SK-N-SH treated with all-trans-retinoic acid at 6 μM for 48 hours (cell line): Measurements from ENCODE around the gene ST6GALNAC2.
"Not testable (repeated sequence)": the region's sequence is repeated elsewhere in the genome, so short reads cannot be mapped to it uniquely, and the experiment has no call there.

Source experiments
- ATAC-seq: fragments of 200-7000 bp; cut with Tn5 transposase; 3 replicates; pipeline ENCODE4 v1.9.1; 2020; ENCODE audit warnings: mild to moderate bottlenecking, moderate library complexity
- ARNTL ChIP-seq: fragments of 450-650 bp; formaldehyde crosslinking; IDR thresholded peaks from 2 replicates; pipeline ENCODE4 v1.5.0; 2020; ENCODE audit warnings: low read depth, mild to moderate bottlenecking, moderate library complexity, borderline replicate concordance
- BACH2 ChIP-seq: fragments of 250-450 bp; sonication (Bioruptor Pico); IDR thresholded peaks from 2 replicates; pipeline ENCODE4 v1.9.0; 2021; ENCODE audit warnings: mild to moderate bottlenecking, borderline replicate concordance
- CSDC2 ChIP-seq: fragments of 250-450 bp; sonication (Bioruptor Pico); IDR thresholded peaks from 2 replicates; pipeline ENCODE4 v1.5.0; 2020; ENCODE audit warnings: mild to moderate bottlenecking, moderate library complexity
- ESRRG ChIP-seq: fragments of 250-450 bp; sonication (Bioruptor Pico); IDR thresholded peaks from 2 replicates; pipeline ENCODE4 v1.6.1; 2021; ENCODE audit warnings: mild to moderate bottlenecking
- OSR1 ChIP-seq: fragments of 250-450 bp; sonication (Bioruptor Pico); IDR thresholded peaks from 2 replicates; pipeline ENCODE4 v1.8.0; 2022; ENCODE audit warnings: moderate library complexity, mild to moderate bottlenecking, inconsistent platforms
- PPARA ChIP-seq: fragments of 250-450 bp; sonication (Bioruptor Pico); IDR thresholded peaks from 2 replicates; pipeline ENCODE4 v1.5.0; 2020; ENCODE audit warnings: mild to moderate bottlenecking, borderline replicate concordance
- RARB ChIP-seq: fragments of 250-450 bp; sonication (Bioruptor Pico); IDR thresholded peaks from 2 replicates; pipeline ENCODE4 v1.8.0; 2021; ENCODE audit warnings: mild to moderate bottlenecking, moderate library complexity
- TCF4 ChIP-seq: fragments of 250-450 bp; sonication (Bioruptor Pico); IDR thresholded peaks from 2 replicates; pipeline ENCODE4 v1.8.0; 2021; ENCODE audit warnings: mild to moderate bottlenecking, moderate library complexity, borderline replicate concordance
- TOX ChIP-seq: fragments of 250-450 bp; sonication (Bioruptor Pico); IDR thresholded peaks from 2 replicates; pipeline ENCODE4 v1.8.0; 2021; ENCODE audit warnings: mild to moderate bottlenecking, moderate library complexity, borderline replicate concordance
- ZC3H10 ChIP-seq: fragments of 250-450 bp; sonication (Bioruptor Pico); IDR thresholded peaks from 2 replicates; pipeline ENCODE4 v1.5.1; 2021; ENCODE audit warnings: mild to moderate bottlenecking, moderate library complexity
- ZFP3 ChIP-seq: fragments of 250-450 bp; sonication (Bioruptor Pico); IDR thresholded peaks from 2 replicates; pipeline ENCODE4 v1.5.0; 2020; ENCODE audit warnings: mild to moderate bottlenecking, moderate library complexity
- ZFP30 ChIP-seq: fragments of 450-650 bp; formaldehyde crosslinking; IDR thresholded peaks from 2 replicates; pipeline ENCODE4 v1.5.0; 2022; ENCODE audit warnings: mild to moderate bottlenecking, moderate library complexity
- ZNF70 ChIP-seq: fragments of 450-650 bp; formaldehyde crosslinking; IDR thresholded peaks from 2 replicates; pipeline ENCODE4 v1.5.0; 2020; ENCODE audit warnings: mild to moderate bottlenecking, moderate library complexity
- ZNF8 ChIP-seq: fragments of 450-650 bp; formaldehyde crosslinking; IDR thresholded peaks from 2 replicates; pipeline ENCODE4 v1.5.0; 2020; ENCODE audit warnings: mild to moderate bottlenecking, moderate library complexity
- TF ChIP-seq, protein P1 (sequence below): fragments of 250-450 bp; sonication (Bioruptor Pico); IDR thresholded peaks from 2 replicates; pipeline ENCODE4 v1.8.0; 2021; ENCODE audit warnings: low read depth, mild to moderate bottlenecking, moderate library complexity, borderline replicate concordance
- TF ChIP-seq, protein P2 (sequence below): fragments of 250-450 bp; sonication (Bioruptor Pico); IDR thresholded peaks from 2 replicates; pipeline ENCODE4 v1.5.0; 2020; ENCODE audit warnings: mild to moderate bottlenecking, moderate library complexity
- TF ChIP-seq, protein P3 (sequence below): fragments of 250-450 bp; sonication (Bioruptor Pico); IDR thresholded peaks from 2 replicates; pipeline ENCODE4 v1.8.0; 2020; ENCODE audit warnings: mild to moderate bottlenecking, moderate library complexity, borderline replicate concordance
- TF ChIP-seq, protein P4 (sequence below): fragments of 250-450 bp; sonication (Bioruptor Pico); IDR thresholded peaks from 2 replicates; pipeline ENCODE4 v1.5.1; 2020; ENCODE audit warnings: low read depth, mild to moderate bottlenecking, moderate library complexity

The ST6GALNAC2 gene

DNA sequence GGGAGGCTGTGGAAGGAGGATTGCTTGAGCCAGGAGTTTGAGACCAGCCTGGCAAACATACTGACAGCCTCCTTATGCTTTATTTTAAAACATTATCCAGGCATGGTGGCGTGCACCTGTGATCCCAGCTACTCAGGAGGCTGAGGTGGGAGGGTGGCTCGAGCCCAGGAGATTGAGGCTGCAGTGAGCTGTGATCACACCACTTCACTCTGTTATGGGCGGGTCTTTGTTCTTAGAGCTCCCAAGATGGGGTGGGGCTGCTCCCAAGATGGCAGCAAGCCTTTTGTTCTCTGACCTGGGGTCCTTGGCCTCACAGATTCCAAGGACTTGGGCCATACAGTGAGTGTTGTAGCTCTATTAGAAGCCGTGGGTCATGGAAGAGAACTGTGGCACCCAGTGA, 26.1 kb upstream of the ST6GALNAC2 start (continued):
- TF ChIP-seq CSDC2: no peak
- no peak for TF ChIP-seq TCF4
- TF ChIP-seq ZC3H10 (CRISPR knock-in tag): no peak
- no peak for TF ChIP-seq ZNF8 (CRISPR knock-in tag)

DNA sequence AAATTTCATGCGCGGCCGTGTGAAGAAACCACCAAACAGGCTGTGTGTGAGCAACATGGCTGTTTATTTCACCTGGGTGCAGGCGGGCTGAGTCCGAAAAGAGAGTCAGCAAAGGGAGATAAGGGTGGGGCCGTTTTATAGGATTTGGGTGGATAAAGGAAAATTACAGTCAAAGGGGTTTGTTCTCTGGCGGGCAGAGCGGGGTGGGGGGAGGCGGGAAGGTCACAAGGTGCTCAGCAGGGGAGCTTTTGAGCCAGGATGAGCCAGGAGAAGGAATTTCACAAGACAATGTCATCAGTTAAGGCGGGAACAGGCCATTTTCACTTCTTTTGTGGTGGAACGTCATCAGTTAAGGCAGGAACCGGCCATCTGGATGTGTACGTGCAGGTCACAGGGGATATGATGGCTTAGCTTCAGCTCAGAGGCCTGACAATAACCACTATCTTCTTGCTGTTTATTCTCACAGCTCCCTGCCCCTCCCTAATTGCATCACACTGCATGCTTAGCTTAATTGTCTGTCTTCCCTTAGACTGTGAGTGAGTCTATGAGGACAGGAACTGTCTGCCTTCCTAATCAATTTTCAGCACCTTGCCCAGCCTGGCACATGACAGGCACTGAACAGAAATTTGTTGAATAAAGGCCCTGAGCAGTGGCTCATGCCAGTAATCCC, 25.6 kb upstream of the ST6GALNAC2 start:
- not testable (repeated sequence) for ATAC-seq

DNA sequence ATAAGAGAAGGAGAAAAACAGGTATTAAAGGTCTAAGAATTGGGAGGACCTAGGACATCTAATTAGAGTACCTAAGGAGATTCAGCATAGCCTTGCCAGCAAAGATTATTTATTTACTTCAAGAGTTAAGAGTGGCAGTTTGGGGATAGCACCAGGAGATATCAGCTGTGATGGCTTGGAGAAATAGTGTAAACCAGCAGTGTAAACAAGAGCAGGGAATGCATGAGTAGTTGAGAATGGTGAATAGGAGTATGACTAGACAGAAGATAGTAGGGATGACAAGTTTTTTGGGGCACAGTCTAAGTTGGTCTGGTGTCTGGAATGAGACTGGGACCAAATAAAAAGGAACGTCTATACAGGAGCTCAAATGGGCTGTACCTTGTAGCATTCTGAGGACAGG, 21.0 kb upstream of the ST6GALNAC2 start:
- ATAC-seq: not testable (repeated sequence)

DNA sequence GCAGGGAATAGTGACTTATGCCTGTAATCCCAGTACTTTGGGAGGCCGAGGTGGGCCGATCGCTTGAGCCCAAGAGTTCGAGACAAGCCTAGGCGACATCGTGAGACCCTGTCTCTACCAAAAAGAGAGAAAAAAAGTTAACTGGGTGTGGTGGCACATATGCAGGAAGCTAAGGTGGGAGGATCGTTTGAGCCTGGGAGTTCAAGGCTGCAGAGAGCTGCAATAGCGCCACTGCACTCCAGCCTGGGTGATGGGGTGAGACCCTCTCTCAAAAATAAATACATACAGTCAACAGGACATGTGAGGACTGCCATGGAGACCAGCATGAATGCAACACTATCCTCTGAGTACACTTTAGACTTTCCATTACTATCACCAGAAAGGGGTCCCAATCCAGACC, 15.4 kb upstream of the ST6GALNAC2 start:
- TF ChIP-seq TOX (CRISPR knock-in tag): no peak
- TF ChIP-seq, protein P1, sequence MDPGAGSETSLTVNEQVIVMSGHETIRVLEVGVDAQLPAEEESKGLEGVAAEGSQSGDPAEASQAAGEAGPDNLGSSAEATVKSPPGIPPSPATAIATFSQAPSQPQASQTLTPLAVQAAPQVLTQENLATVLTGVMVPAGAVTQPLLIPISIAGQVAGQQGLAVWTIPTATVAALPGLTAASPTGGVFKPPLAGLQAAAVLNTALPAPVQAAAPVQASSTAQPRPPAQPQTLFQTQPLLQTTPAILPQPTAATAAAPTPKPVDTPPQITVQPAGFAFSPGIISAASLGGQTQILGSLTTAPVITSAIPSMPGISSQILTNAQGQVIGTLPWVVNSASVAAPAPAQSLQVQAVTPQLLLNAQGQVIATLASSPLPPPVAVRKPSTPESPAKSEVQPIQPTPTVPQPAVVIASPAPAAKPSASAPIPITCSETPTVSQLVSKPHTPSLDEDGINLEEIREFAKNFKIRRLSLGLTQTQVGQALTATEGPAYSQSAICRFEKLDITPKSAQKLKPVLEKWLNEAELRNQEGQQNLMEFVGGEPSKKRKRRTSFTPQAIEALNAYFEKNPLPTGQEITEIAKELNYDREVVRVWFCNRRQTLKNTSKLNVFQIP (CRISPR knock-in tag): no peak
- no peak for TF ChIP-seq PPARA (CRISPR knock-in tag)
- TF ChIP-seq TCF4: no peak
- no peak for TF ChIP-seq ZNF8 (CRISPR knock-in tag)
- TF ChIP-seq CSDC2: no peak
- TF ChIP-seq ZNF70 (CRISPR knock-in tag): no peak
- TF ChIP-seq BACH2 (CRISPR knock-in tag): no peak
- no peak for TF ChIP-seq RARB (CRISPR knock-in tag)
- no peak for TF ChIP-seq OSR1 (CRISPR knock-in tag)
- TF ChIP-seq ZFP30 (CRISPR knock-in tag): no peak
- TF ChIP-seq, all 23 proteins: peak for 0
- no peak for ATAC-seq

DNA sequence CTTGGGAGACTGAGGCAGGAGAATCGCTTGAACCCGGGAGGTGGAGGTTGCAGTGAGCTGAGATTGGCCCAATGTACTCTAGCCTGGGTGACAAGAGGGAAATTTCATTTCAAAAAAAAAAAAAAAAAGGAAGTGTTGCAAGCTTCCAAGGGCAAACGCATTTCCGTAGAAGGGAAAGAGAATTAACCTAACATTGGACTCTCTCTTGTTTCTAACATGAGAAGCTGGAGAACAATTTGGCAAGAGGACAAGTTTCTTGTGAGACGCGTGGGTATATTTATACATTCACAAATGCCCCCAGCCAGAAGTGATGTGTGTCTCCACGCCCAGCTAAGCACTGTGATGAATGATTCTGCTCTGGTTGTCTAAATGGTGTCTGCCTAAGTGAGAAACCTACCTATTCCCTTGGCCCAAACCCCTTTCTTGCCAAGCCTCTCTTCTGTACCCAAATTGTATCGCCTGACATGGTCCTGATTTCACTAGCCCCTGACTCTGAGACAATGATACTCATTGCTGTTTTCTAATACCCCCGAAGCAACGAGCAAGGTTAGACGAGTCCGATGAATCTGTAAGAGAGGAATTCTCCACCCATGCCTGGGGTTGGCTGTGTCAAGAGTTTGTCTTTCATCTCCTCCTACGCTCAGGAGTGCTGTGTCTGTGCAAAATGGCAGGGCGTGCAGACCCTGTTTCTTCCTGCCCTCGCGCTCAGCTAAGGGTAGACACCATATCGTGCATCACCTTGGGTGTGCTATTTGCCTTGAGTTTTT, 14.2 kb upstream of the ST6GALNAC2 start:
- no peak for ATAC-seq
- TF ChIP-seq BACH2 (CRISPR knock-in tag) (no peak), ZNF8 (CRISPR knock-in tag) (no peak), TCF4 (no peak), ESRRG (CRISPR knock-in tag) (no peak), PPARA (CRISPR knock-in tag) (no peak), CSDC2 (no peak), ARNTL (CRISPR knock-in tag) (no peak), ZNF70 (CRISPR knock-in tag) (no peak), ZC3H10 (CRISPR knock-in tag) (no peak), ZFP3 (CRISPR knock-in tag) (no peak), TOX (CRISPR knock-in tag) (no peak), RARB (CRISPR knock-in tag) (no peak)
- TF ChIP-seq, protein P2, sequence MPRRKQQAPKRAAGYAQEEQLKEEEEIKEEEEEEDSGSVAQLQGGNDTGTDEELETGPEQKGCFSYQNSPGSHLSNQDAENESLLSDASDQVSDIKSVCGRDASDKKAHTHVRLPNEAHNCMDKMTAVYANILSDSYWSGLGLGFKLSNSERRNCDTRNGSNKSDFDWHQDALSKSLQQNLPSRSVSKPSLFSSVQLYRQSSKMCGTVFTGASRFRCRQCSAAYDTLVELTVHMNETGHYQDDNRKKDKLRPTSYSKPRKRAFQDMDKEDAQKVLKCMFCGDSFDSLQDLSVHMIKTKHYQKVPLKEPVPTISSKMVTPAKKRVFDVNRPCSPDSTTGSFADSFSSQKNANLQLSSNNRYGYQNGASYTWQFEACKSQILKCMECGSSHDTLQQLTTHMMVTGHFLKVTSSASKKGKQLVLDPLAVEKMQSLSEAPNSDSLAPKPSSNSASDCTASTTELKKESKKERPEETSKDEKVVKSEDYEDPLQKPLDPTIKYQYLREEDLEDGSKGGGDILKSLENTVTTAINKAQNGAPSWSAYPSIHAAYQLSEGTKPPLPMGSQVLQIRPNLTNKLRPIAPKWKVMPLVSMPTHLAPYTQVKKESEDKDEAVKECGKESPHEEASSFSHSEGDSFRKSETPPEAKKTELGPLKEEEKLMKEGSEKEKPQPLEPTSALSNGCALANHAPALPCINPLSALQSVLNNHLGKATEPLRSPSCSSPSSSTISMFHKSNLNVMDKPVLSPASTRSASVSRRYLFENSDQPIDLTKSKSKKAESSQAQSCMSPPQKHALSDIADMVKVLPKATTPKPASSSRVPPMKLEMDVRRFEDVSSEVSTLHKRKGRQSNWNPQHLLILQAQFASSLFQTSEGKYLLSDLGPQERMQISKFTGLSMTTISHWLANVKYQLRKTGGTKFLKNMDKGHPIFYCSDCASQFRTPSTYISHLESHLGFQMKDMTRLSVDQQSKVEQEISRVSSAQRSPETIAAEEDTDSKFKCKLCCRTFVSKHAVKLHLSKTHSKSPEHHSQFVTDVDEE (CRISPR knock-in tag): no peak
- TF ChIP-seq, protein P3, sequence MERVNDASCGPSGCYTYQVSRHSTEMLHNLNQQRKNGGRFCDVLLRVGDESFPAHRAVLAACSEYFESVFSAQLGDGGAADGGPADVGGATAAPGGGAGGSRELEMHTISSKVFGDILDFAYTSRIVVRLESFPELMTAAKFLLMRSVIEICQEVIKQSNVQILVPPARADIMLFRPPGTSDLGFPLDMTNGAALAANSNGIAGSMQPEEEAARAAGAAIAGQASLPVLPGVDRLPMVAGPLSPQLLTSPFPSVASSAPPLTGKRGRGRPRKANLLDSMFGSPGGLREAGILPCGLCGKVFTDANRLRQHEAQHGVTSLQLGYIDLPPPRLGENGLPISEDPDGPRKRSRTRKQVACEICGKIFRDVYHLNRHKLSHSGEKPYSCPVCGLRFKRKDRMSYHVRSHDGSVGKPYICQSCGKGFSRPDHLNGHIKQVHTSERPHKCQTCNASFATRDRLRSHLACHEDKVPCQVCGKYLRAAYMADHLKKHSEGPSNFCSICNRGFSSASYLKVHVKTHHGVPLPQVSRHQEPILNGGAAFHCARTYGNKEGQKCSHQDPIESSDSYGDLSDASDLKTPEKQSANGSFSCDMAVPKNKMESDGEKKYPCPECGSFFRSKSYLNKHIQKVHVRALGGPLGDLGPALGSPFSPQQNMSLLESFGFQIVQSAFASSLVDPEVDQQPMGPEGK (CRISPR knock-in tag): no peak
- TF ChIP-seq, protein P4, sequence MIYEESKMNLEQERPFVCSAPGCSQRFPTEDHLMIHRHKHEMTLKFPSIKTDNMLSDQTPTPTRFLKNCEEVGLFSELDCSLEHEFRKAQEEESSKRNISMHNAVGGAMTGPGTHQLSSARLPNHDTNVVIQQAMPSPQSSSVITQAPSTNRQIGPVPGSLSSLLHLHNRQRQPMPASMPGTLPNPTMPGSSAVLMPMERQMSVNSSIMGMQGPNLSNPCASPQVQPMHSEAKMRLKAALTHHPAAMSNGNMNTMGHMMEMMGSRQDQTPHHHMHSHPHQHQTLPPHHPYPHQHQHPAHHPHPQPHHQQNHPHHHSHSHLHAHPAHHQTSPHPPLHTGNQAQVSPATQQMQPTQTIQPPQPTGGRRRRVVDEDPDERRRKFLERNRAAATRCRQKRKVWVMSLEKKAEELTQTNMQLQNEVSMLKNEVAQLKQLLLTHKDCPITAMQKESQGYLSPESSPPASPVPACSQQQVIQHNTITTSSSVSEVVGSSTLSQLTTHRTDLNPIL (CRISPR knock-in tag): no peak
